Activated naive CD8-positive, alpha-beta T cell treated with anti-CD3 and anti-CD28 coated beads for 36 hours (primary cell): Measurements from ENCODE around the gene GRIA4. TPM values are rescaled to one million over a fixed set of nuclear protein-coding genes. Genes with fewer than 3 reads are reported as not detected.
A peak's percentile ranks its signal among the peaks of the same experiment; 100 is the strongest.

ENCODE experiments used
- DNase-seq: peaks from one replicate; pipeline ENCODE4 v3.0.0; 2021
- H3K27ac Mint-ChIP-seq: one replicate; pipeline ENCODE4 v1.8.0; 2022; ENCODE audit warnings: mild to moderate bottlenecking, moderate library complexity, mixed read lengths
- H3K27me3 Mint-ChIP-seq: one replicate; pipeline ENCODE4 v1.8.0; 2022; ENCODE audit warnings: mild to moderate bottlenecking, mixed read lengths
- H3K36me3 Mint-ChIP-seq: one replicate; pipeline ENCODE4 v1.8.0; 2021; ENCODE audit warnings: mild to moderate bottlenecking, mixed read lengths
- H3K4me1 Mint-ChIP-seq: one replicate; pipeline ENCODE4 v1.8.0; 2021; ENCODE audit warnings: mixed read lengths
- H3K4me3 Mint-ChIP-seq: one replicate; pipeline ENCODE4 v1.8.0; 2022; ENCODE audit warnings: mild to moderate bottlenecking, moderate library complexity, mixed read lengths
- H3K9me3 Mint-ChIP-seq: one replicate; pipeline ENCODE4 v1.8.0; 2022; ENCODE audit warnings: mixed read lengths
- total RNA-seq, 2 experiments: library from RNA; stranded (reverse); gene quantifications; one replicate each; pipeline ENCODE4 v1.2.3, GENCODE V29; 2021

GRIA4 gene
- total RNA-seq: not detected

DNA sequence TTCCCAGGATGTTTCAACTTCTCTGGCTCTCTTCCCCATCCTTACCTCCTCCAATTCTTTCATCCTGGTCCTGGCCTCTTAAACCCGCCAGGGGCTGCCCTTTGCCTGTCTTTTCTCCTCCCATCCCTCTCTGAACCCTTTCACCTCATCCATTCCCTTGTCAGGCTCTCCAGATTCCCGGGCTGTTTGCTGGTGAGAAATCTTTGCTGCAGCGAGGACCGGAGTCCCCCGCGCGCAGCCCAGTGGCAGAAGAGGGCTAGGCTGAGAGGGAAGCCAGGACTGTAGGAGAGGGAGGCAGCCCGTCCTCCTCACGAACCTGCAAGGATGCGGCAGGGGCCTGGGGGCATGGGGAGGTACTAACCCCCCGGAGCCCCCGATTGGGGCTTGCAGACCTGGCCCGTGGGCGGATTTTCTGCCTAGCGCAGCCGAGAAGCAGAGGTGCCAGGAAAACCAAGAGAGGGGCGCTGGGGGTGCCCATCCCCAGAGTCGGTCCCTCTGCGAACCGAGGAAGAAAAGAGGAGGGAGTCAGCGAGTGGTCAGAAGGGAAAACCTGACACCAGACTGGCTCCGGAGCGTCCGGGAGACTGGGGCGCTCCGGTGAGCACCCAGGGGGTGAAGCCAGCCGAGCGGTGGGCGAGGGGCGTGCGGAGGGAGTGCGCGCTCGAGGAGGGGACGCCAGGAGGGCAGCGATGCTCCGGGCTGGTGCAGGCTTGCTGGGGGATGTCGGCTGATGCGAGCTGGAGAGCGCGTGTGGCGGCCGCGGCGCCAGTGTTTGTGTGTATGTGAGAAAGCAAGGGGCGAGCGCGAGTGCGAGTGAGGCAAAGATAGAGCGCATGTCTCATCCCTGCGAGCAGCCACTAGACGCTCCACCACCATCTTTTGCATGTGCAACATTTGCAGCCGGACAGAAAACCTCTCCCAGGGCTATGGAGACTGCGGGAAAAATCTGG lies at the start of gene GRIA4:
TSS of gene GRIA4 (plus strand) at position 242 of the 950 bp plus-strand sequence. CDS start 925 bp downstream, outside the sequence.
- H3K36me3 Mint-ChIP-seq: no peaks in the 10 kb centered on the region
- peak within 1 kb of the TSS; percentile 50 for H3K4me3 Mint-ChIP-seq
- no peaks in the 10 kb centered on the region for H3K9me3 Mint-ChIP-seq
- peaks cover 17% of the 10 kb centered on the region for H3K4me1 Mint-ChIP-seq
- H3K27me3 Mint-ChIP-seq: peaks cover 37% of the 10 kb centered on the region
- H3K27ac Mint-ChIP-seq: no peak within 1 kb of the TSS
- DNase-seq: peak; percentile 23

DNA sequence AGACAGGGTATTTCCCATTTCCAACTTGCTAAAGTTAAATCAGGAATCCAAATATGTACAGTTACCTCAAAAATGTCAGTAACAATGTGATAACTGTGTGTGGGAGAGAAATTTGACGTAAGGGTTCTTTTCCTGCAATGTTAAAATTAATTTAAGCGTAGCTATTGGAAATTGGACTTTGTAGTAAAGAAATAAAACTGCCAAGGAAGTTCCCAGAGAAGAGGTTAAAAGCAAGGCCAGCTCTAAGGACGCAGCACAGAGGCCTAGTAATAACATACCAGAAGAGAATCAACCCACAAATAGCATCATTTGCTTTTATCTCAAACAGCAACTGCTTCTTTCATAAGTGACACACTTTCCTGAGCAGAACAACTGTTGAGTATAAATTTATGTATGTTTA lies 36.8 kb upstream of the GRIA4 start:
- H3K4me1 Mint-ChIP-seq: no peaks in the 10 kb centered on the region

DNA sequence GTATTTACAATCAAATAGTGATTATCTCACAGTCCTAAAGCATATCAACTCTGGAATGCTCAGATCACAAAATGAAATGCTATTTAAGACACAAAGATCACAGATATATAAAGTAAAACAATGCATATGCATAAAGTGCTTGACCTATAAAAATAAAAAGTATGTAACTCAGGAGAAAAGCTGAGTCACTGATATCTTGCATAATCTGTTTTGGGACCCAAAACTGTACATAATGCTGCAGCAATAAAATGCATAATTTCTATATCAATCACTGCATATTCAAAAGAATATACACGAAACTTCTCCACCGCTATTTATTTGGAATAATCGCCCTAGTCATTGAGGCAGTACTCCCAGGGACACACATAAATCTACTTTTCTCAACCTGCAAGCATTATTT lies 34.9 kb upstream of the GRIA4 start:
- DNase-seq: no peak
- Mint-ChIP-seq H3K4me3 (no peak overlapping the region), H3K4me1 (no peaks in the 10 kb centered on the region), H3K36me3 (no peaks in the 10 kb centered on the region), H3K27me3 (no peaks in the 10 kb centered on the region), H3K27ac (no peak overlapping the region), H3K9me3 (no peaks in the 10 kb centered on the region)

More for the DNA sequence above, 36.8 kb upstream of the GRIA4 start:
- Mint-ChIP-seq H3K36me3 (no peaks in the 10 kb centered on the region), H3K27me3 (no peaks in the 10 kb centered on the region), H3K9me3 (no peaks in the 10 kb centered on the region), H3K27ac (no peak overlapping the region), H3K4me3 (no peak overlapping the region)
- DNase-seq: no peak

DNA sequence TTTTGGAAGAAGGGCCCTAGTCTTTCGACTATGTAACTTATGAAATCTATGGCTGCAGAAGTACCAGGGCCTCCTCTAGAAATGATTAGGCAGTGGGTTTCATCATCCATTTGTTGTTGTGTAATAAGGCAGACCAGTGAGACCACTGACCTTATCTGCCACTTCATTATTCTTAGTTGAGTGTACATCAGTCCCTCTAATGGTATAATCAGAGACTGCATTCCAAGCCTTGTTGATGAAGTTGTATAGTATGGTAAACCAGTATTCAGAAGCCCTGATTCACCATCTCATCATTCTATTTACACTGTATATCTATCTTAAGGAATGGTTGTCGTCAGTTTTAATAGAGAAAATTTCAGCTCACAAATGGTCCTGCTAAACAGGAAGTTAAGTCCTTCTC lies 32.2 kb upstream of the GRIA4 start:
- no peaks in the 10 kb centered on the region for H3K4me1 Mint-ChIP-seq

DNA sequence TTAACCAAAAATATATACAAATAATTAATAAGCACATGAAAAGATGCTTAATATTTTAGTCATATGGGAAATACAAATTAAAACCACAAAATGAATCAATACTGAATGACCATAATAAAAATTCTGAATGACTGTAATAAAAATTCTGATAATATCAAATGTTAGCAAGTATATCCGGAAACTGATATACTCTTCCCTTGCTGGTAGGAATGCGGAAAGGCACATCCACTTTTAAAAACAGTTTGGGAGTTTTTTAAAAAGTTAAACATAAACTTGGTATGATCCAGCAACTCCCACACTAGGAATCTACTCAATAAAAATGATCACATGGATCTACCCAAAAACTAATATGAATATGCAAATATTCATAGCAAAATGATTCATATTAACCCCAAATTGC lies 30.8 kb upstream of the GRIA4 start:
- Mint-ChIP-seq H3K4me1 (no peaks in the 10 kb centered on the region), H3K4me3 (no peak overlapping the region), H3K9me3 (no peaks in the 10 kb centered on the region), H3K27me3 (no peaks in the 10 kb centered on the region), H3K27ac (no peak overlapping the region), H3K36me3 (no peaks in the 10 kb centered on the region)
- no peak for DNase-seq

More for the DNA sequence above, 32.2 kb upstream of the GRIA4 start:
- Mint-ChIP-seq H3K27me3 (no peaks in the 10 kb centered on the region), H3K9me3 (no peaks in the 10 kb centered on the region), H3K27ac (no peak overlapping the region), H3K36me3 (no peaks in the 10 kb centered on the region), H3K4me3 (no peak overlapping the region)
- no peak for DNase-seq

DNA sequence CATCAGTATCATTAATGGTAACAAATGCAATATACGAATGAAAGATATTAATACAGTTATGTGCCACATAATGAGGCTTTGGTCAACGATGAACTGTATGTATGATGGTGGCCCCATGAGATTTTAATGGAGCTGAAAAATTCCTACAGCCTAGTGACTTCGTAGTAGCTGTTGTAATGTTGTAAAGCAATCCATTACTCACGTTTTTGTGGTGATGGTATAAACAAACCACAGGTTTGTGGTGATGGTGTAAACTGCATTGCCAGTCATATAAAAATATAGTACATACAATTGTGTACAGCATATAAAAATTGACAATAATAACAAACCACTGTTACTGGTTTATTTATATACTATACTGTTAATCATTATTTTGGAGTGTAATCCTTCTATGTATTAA lies 27.4 kb upstream of the GRIA4 start:
- no peaks in the 10 kb centered on the region for H3K27me3 Mint-ChIP-seq
- no peak overlapping the region for H3K27ac Mint-ChIP-seq
- H3K9me3 Mint-ChIP-seq: peaks cover 3% of the 10 kb centered on the region
- no peaks in the 10 kb centered on the region for H3K4me1 Mint-ChIP-seq
- no peaks in the 10 kb centered on the region for H3K36me3 Mint-ChIP-seq
- DNase-seq: no peak
- H3K4me3 Mint-ChIP-seq: no peak overlapping the region

DNA sequence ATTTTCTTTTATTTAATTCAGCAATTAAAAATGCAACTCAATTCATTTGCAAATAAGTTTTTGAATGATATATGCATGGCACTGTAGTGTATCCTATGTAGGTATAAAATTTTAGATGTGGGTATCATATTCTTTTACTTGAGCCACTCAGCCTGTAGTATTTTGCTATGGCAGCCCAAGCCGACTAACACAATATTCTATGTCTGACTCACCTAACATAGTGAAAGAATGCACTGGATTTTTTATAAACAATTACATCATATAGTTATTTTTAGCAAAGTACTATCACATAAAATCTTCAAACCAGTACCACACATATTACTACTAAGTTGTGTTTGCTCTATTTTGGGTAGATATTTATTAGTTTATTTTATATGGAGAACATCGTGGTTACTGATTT lies 21.9 kb upstream of the GRIA4 start:
- H3K9me3 Mint-ChIP-seq: peaks cover 3% of the 10 kb centered on the region
- no peaks in the 10 kb centered on the region for H3K27me3 Mint-ChIP-seq

DNA sequence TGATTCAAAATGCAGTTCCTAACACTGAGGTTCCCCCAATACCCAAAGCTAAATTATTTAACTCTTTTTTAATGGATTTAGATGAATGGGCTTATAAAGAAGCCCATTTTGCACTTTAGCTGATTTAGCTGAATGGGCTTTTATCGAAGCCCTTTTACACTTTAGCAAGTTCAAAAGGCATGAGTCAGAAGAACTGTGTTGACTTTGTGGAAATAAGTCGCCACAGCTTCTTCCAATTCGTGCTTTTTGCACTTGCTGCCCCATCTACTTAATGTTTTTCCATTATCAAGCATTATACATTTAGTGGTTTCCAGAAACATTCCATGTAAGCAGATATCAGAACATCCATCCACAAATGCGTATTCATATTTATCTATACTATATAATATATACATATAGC lies 20.5 kb upstream of the GRIA4 start:
- Mint-ChIP-seq H3K4me3 (no peak overlapping the region), H3K36me3 (no peaks in the 10 kb centered on the region), H3K9me3 (peaks cover 3% of the 10 kb centered on the region), H3K4me1 (no peaks in the 10 kb centered on the region), H3K27me3 (no peaks in the 10 kb centered on the region), H3K27ac (no peak overlapping the region)
- DNase-seq: no peak

More for the DNA sequence above, 21.9 kb upstream of the GRIA4 start:
- no peak overlapping the region for H3K27ac Mint-ChIP-seq
- H3K4me1 Mint-ChIP-seq: no peaks in the 10 kb centered on the region
- DNase-seq: no peak
- H3K36me3 Mint-ChIP-seq: no peaks in the 10 kb centered on the region
- no peak overlapping the region for H3K4me3 Mint-ChIP-seq

DNA sequence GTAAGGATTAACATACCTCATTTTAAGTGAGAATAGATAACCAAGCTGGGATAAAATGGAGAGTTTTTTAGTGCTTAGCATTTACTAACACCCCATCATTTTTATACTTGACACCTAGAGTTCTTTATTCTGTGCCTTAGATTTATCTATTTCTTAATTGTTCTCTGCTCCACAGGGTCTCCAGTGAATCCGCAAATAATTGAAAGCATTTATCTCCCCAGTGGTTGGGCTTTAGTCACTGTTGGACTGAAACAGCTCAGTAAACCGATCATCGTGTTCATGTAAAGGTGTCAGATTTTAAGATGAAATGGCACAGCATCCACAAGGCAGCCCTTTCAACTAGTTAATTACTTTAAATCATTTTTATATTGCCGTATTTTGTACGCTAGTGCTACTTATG lies 17.8 kb upstream of the GRIA4 start:
- no peak for DNase-seq
- Mint-ChIP-seq H3K9me3 (no peaks in the 10 kb centered on the region), H3K27ac (no peak overlapping the region), H3K36me3 (no peaks in the 10 kb centered on the region), H3K27me3 (no peaks in the 10 kb centered on the region), H3K4me3 (no peak overlapping the region), H3K4me1 (no peaks in the 10 kb centered on the region)

DNA sequence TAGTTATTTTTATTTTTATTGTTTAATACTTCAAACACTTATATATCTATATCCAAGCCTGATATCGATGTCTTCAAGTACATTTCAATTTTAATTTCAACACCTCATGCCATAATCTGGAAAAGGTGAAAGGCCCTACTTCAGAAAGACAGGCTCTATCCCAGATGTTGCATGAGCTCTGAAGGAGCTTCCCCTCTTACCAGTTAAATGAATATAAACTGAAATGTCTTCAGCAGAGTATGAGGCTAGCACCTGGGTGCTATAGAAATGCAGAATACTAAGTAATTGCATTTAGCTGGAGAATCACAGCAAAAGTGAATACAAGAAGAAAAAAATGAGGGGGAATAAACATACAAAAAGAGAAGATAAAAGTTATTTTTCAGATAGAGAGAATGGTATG lies 11.5 kb upstream of the GRIA4 start:
- H3K9me3 Mint-ChIP-seq: no peaks in the 10 kb centered on the region
- H3K36me3 Mint-ChIP-seq: no peaks in the 10 kb centered on the region
- no peak overlapping the region for H3K27ac Mint-ChIP-seq
- H3K4me1 Mint-ChIP-seq: no peaks in the 10 kb centered on the region
- no peak overlapping the region for H3K4me3 Mint-ChIP-seq
- no peaks in the 10 kb centered on the region for H3K27me3 Mint-ChIP-seq
- no peak for DNase-seq

DNA sequence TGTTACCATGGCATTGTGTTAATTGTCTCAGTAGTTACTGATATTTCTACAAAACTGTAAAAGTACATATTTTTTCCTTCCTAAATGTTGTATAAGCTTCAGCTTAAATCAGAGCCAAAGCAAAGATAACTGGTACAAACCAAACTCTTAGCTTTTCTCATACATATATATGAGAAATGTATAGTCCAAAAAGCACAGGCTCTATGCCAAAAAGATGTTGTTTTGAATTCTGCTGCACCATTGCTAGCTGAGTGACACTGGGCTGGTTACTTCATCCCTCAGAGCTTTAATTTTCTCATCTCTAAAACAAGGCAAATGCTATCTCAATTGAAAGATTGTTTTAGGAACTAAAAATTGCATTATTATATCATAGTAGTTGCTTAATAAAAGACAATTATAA lies 6.7 kb upstream of the GRIA4 start:
- Mint-ChIP-seq H3K27ac (no peak overlapping the region), H3K36me3 (no peaks in the 10 kb centered on the region), H3K27me3 (peaks cover 9% of the 10 kb centered on the region), H3K4me1 (no peaks in the 10 kb centered on the region), H3K9me3 (no peaks in the 10 kb centered on the region), H3K4me3 (no peak overlapping the region)
- no peak for DNase-seq

DNA sequence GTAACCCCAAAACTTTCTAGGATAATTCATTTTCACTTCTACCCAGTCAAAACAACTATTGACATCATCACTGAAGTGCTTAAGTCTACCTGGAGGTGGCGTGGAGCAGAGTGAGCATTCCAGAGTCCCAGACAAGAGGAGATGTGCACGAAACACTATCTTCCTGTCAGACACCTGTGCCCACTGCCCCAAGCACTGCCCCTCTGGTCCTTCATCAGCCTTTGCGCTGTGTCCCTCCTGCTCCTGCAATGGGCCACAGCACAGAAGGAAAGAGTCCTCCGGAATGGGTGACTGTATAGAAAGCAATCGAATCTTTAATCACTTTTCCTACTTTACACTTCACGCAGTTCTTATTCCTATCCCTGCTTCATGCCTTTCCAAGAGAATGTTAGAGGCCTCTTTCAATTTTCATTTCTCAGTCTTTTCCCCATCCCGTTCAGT lies 512 bp upstream of the GRIA4 start:
- no peaks in the 10 kb centered on the region for H3K36me3 Mint-ChIP-seq
- no peak overlapping the region for H3K4me3 Mint-ChIP-seq
- H3K4me1 Mint-ChIP-seq: peaks cover 17% of the 10 kb centered on the region
- H3K27me3 Mint-ChIP-seq: peaks cover 41% of the 10 kb centered on the region
- peak; percentile 2 for DNase-seq
- H3K9me3 Mint-ChIP-seq: no peaks in the 10 kb centered on the region
- H3K27ac Mint-ChIP-seq: no peak overlapping the region

DNA sequence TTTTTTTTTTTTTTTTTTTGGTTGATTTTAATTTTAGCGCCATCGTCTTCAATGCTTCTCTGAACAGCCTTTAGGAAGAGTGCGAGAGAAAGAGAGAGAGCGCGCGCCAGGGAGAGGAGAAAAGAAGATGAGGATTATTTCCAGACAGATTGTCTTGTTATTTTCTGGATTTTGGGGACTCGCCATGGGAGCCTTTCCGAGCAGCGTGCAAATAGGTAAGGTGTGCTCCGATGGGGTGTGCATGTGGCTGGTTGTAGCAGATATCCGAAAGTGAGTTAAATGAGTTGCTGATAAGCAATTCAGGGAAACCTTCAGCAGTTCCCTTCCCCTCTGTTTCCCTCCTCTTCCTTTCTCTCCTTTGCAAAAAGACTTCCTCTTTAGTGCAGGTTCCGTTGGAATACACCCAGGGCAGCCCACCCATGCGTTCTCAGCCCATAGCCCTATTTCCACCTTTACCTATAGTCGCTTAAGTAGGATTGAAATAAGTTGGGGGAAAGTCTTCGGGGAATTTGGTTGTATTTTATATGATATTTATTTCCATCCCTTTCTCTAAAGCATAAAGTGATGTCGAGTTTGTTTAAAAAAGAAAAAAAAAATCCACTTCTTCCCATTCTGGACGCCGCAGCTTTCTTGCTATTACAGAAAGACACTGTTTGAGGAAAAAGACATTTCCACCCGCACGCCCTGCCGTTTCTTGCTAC lies 1.1 kb downstream of the GRIA4 start:
- H3K27ac Mint-ChIP-seq: no peak overlapping the region
- no peak for DNase-seq
- H3K36me3 Mint-ChIP-seq: no peaks in the 10 kb centered on the region
- H3K4me3 Mint-ChIP-seq: no peak overlapping the region
- peaks cover 17% of the 10 kb centered on the region for H3K4me1 Mint-ChIP-seq
- no peaks in the 10 kb centered on the region for H3K9me3 Mint-ChIP-seq
- H3K27me3 Mint-ChIP-seq: peaks cover 37% of the 10 kb centered on the region

DNA sequence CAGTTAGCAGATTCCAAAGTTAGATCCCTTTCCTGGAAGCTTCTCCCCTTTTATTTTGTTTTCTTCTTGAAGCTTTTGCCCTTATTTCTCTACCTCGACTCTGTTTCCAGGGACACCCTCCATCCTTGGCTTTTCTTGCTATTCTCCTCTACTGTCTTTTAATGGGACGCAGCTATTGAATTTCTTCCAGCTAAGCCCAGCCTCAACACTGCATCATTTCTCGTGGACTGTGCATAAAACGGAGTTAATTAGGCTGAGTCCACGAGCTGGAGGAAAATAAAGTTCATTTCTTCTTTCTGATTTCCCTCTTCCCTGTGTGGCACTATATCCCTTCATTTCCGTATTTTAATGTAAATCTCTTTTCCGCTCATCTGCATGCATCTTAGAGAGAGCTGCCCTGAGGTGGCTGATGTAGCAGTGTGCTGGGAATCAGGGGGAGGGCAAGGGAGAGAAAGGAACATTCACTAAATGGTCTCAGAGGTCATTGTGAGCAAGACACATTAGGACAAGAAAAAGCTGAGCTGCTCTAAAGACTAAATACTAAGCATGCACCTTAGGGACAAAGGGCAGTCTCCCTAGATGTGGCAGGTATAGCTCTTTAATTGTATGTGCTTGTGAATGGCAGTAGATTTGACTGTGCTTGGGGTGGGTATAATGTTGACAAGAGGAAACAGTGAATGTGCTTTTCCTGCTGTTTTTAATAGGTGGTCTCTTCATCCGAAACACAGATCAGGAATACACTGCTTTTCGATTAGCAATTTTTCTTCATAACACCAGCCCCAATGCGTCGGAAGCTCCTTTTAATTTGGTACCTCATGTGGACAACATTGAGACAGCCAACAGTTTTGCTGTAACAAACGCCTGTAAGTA lies 1.9 kb downstream of the GRIA4 start:
- H3K9me3 Mint-ChIP-seq: no peaks in the 10 kb centered on the region
- no peak for DNase-seq
- peaks cover 17% of the 10 kb centered on the region for H3K4me1 Mint-ChIP-seq
- peaks cover 37% of the 10 kb centered on the region for H3K27me3 Mint-ChIP-seq
- H3K4me3 Mint-ChIP-seq: no peak overlapping the region
- no peaks in the 10 kb centered on the region for H3K36me3 Mint-ChIP-seq
- H3K27ac Mint-ChIP-seq: no peak overlapping the region

DNA sequence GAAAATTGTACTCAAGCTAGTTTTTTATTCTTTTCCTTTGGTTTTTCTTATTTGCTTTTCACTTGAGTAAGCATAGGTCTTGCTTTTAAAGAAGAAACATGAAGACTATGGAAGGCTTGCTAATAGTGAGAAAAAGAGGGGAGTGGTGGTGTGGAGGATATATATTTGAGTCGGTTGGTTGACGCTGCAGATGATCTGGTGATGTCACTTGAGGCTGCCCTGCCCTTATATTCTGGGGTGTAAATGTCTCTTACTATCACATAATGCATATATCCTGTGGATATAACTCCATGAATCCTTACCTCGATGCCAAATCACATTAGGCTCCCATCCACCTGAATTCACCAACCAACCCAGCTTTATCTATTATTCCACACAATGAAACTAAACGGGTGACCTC lies 2.9 kb downstream of the GRIA4 start:
- no peak overlapping the region for H3K4me3 Mint-ChIP-seq
- no peaks in the 10 kb centered on the region for H3K36me3 Mint-ChIP-seq
- H3K27me3 Mint-ChIP-seq: peaks cover 33% of the 10 kb centered on the region
- no peaks in the 10 kb centered on the region for H3K9me3 Mint-ChIP-seq
- no peak overlapping the region for H3K27ac Mint-ChIP-seq
- H3K4me1 Mint-ChIP-seq: peaks cover 17% of the 10 kb centered on the region
- no peak for DNase-seq
